ENCODE results near the gene RLN3. TPM values are rescaled to one million over a fixed set of nuclear protein-coding genes. Genes with fewer than 3 reads are reported as not detected.

RLN3 gene
- total and polyA plus RNA-seq, 9 of the 15 experiments (the other 6 are each of a cell fraction or from before 2014, with no cell fraction given), result 0.31 to 1.2 (median 0.71) TPM; not detected in 6

- no peak for TF ChIP-seq ZNF431 (CRISPR knock-in tag; IDR thresholded peaks at IDR 0.05)
- TF ChIP-seq GTF3C2 (IDR thresholded peaks at IDR 0.05; ENCODE audit: borderline replicate concordance, extremely low read depth, insufficient read length), result no peak
- peak; percentile 42 for TF ChIP-seq MAX (CRISPR knock-in tag; IDR thresholded peaks at IDR 0.05)
- TF ChIP-seq, protein P1, sequence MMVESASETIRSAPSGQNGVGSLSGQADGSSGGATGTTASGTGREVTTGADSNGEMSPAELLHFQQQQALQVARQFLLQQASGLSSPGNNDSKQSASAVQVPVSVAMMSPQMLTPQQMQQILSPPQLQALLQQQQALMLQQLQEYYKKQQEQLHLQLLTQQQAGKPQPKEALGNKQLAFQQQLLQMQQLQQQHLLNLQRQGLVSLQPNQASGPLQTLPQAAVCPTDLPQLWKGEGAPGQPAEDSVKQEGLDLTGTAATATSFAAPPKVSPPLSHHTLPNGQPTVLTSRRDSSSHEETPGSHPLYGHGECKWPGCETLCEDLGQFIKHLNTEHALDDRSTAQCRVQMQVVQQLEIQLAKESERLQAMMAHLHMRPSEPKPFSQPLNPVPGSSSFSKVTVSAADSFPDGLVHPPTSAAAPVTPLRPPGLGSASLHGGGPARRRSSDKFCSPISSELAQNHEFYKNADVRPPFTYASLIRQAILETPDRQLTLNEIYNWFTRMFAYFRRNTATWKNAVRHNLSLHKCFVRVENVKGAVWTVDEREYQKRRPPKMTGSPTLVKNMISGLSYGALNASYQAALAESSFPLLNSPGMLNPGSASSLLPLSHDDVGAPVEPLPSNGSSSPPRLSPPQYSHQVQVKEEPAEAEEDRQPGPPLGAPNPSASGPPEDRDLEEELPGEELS (CRISPR knock-in tag; IDR thresholded peaks at IDR 0.05; ENCODE audit: borderline replicate concordance), result no peak
- no peak for TF ChIP-seq ZNF175 (CRISPR knock-in tag; IDR thresholded peaks at IDR 0.05; ENCODE audit: low read depth)
- no peak for TF ChIP-seq BHLHE40 (IDR thresholded peaks at IDR 0.05; ENCODE audit: low read length)
- TF ChIP-seq ZBTB33 (CRISPR knock-in tag; IDR thresholded peaks at IDR 0.05), result 0 out of 2 replicates have a peak, but pooled peaks have one; percentile 6
- TF ChIP-seq DIDO1 (tag; IDR thresholded peaks at IDR 0.05; ENCODE audit: low read depth), result no peak
- TF ChIP-seq PTTG1 (tag; IDR thresholded peaks at IDR 0.05; ENCODE audit: low read depth), result no peak
- TF ChIP-seq XRCC3 (IDR thresholded peaks at IDR 0.05), result no peak
- no peak for TF ChIP-seq ELF1 (tag; IDR thresholded peaks at IDR 0.05)
- no peak for TF ChIP-seq E2F1 (CRISPR knock-in tag; IDR thresholded peaks at IDR 0.05)
- no peak for TF ChIP-seq NEUROD1 (IDR thresholded peaks at IDR 0.05; ENCODE audit: borderline replicate concordance, low read depth, low read length, partially characterized antibody)
- TF ChIP-seq STAT5B (CRISPR knock-in tag; IDR thresholded peaks at IDR 0.05), result no peak
- no peak for TF ChIP-seq KLF1 (tag; IDR thresholded peaks at IDR 0.05)
- TF ChIP-seq CBFA2T2 (conservative IDR thresholded peaks at IDR 0.05), result no peak
- no peak for TF ChIP-seq TFAP4 (CRISPR knock-in tag; IDR thresholded peaks at IDR 0.05; ENCODE audit: borderline replicate concordance)
- no peak for TF ChIP-seq POLR2AphosphoS2 (IDR thresholded peaks at IDR 0.05; ENCODE audit: low read length)
These were observed 45.4 kb downstream of the RLN3 start (continued) for GRCh38 chr19:14073261-14073924.

Data from K562 (cell line).